Measurements from ENCODE around the gene CARMIL1. TPM values are rescaled to one million over a fixed set of nuclear protein-coding genes. Genes with fewer than 3 reads are reported as not detected.

CARMIL1 gene
- total RNA-seq, 1 donor from 2014 or later, result 86.3 TPM

DNA sequence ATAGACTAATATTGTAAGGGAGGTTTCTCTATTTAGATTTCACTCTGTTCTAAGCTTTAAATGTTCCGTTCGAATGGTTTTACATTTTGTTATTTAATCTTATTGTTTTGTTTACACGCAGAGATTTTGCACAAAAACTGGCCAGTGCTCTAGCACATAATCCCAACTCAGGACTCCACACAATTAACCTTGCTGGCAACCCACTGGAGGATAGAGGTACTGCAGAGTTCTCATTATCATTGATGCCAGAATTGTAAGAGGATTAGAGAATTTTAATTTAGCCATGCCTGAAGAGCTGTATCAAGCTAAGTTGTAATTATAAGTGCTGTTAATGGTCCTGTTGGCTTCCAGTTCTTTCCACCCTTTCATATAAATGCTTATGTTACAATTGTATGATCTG is 193.1 kb downstream of the CARMIL1 start:
- Mint-ChIP-seq H3K9me3 (ENCODE audit: low read depth) (no peaks in the 10 kb centered on the region), H3K27me3 (no peaks in the 10 kb centered on the region), H3K27ac (no peak overlapping the region), H3K4me3 (ENCODE audit: low read depth) (no peak overlapping the region), H3K36me3 (ENCODE audit: insufficient read depth) (peaks cover 34% of the 10 kb centered on the region), H3K4me1 (ENCODE audit: low read depth) (peaks cover 8% of the 10 kb centered on the region)
- TF ChIP-seq, protein P1, sequence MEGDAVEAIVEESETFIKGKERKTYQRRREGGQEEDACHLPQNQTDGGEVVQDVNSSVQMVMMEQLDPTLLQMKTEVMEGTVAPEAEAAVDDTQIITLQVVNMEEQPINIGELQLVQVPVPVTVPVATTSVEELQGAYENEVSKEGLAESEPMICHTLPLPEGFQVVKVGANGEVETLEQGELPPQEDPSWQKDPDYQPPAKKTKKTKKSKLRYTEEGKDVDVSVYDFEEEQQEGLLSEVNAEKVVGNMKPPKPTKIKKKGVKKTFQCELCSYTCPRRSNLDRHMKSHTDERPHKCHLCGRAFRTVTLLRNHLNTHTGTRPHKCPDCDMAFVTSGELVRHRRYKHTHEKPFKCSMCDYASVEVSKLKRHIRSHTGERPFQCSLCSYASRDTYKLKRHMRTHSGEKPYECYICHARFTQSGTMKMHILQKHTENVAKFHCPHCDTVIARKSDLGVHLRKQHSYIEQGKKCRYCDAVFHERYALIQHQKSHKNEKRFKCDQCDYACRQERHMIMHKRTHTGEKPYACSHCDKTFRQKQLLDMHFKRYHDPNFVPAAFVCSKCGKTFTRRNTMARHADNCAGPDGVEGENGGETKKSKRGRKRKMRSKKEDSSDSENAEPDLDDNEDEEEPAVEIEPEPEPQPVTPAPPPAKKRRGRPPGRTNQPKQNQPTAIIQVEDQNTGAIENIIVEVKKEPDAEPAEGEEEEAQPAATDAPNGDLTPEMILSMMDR (IDR thresholded peaks at IDR 0.05; ENCODE audit: unreplicated experiment), result peak; percentile 37
- no peak for DNase-seq (ENCODE audit: low spot score, unreplicated experiment)

DNA sequence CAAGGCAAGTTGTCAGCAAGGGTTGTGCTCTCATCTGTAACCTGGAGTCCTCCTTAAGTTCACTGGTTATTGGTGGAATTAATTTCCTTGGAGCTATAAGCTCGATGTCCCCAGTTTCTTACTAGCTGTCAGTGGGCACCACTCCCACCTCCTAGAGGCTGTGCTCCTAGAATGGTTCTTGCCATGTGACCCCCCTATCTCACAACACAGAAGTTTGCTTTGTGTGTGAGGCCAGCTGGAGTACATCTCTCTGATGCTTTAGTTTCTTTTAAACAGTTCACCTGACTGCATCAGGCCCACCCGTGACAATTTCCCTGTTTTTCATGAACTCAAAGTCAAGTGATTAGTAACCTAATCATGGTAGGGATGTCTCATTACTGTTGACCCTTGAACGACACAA is 193.7 kb downstream of the CARMIL1 start:
- Mint-ChIP-seq H3K27me3 (no peaks in the 10 kb centered on the region), H3K9me3 (ENCODE audit: low read depth) (no peaks in the 10 kb centered on the region), H3K36me3 (ENCODE audit: insufficient read depth) (peaks cover 34% of the 10 kb centered on the region), H3K4me3 (ENCODE audit: low read depth) (no peak overlapping the region), H3K4me1 (ENCODE audit: low read depth) (peaks cover 8% of the 10 kb centered on the region), H3K27ac (no peak overlapping the region)
- DNase-seq (ENCODE audit: low spot score, unreplicated experiment), result no peak
- TF ChIP-seq, protein P1 (IDR thresholded peaks at IDR 0.05; ENCODE audit: unreplicated experiment), result no peak

DNA sequence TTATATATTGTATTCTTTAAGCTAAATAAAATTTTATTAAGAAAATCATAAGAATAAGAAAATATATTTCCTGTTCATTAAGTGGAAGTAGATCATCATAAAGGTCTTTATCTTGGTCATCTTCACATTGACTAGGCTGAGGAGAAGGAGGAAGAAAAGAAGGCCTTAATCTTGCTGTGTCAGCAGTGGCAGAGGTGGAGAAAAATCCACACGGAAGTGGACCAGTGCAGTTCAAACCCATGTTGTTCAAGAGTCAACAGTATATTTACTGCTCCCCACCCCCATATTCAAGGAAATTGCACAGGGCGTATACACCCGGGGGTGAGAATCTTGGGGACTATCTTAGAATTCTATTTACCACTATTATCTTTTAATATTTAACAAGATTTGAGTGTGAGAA is 194.3 kb downstream of the CARMIL1 start:
- H3K27me3 Mint-ChIP-seq, result no peaks in the 10 kb centered on the region
- peaks cover 37% of the 10 kb centered on the region for H3K36me3 Mint-ChIP-seq (ENCODE audit: insufficient read depth)
- TF ChIP-seq, protein P1 (IDR thresholded peaks at IDR 0.05; ENCODE audit: unreplicated experiment), result no peak
- no peaks in the 10 kb centered on the region for H3K9me3 Mint-ChIP-seq (ENCODE audit: low read depth)
- H3K27ac Mint-ChIP-seq, result no peak overlapping the region
- no peak overlapping the region for H3K4me3 Mint-ChIP-seq (ENCODE audit: low read depth)
- DNase-seq (ENCODE audit: low spot score, unreplicated experiment), result no peak
- peaks cover 8% of the 10 kb centered on the region for H3K4me1 Mint-ChIP-seq (ENCODE audit: low read depth)

DNA sequence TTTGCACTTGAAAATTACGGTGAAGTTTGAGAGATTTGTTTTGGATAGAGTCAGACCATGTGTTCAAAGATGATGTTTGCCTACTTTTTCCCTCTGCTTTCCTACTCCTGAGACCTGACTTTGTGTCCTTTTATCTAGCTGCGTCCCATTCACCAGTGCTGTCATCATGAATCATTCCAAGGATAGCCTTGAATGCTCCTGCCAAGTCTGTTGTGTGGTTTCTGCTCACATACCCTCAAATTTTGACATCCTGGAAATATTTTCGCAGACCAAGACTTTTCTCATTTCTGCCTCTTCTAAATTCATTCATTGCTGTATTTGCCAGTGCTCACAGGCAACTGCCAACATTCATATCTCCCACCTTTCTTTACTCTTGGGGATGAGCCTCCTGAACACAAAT is 197.0 kb downstream of the CARMIL1 start:
- Mint-ChIP-seq H3K4me3 (ENCODE audit: low read depth) (no peak overlapping the region), H3K9me3 (ENCODE audit: low read depth) (no peaks in the 10 kb centered on the region), H3K27ac (no peak overlapping the region), H3K36me3 (ENCODE audit: insufficient read depth) (peaks cover 43% of the 10 kb centered on the region), H3K27me3 (no peaks in the 10 kb centered on the region), H3K4me1 (ENCODE audit: low read depth) (peaks cover 10% of the 10 kb centered on the region)
- TF ChIP-seq, protein P1 (IDR thresholded peaks at IDR 0.05; ENCODE audit: unreplicated experiment), result no peak
- no peak for DNase-seq (ENCODE audit: low spot score, unreplicated experiment)

DNA sequence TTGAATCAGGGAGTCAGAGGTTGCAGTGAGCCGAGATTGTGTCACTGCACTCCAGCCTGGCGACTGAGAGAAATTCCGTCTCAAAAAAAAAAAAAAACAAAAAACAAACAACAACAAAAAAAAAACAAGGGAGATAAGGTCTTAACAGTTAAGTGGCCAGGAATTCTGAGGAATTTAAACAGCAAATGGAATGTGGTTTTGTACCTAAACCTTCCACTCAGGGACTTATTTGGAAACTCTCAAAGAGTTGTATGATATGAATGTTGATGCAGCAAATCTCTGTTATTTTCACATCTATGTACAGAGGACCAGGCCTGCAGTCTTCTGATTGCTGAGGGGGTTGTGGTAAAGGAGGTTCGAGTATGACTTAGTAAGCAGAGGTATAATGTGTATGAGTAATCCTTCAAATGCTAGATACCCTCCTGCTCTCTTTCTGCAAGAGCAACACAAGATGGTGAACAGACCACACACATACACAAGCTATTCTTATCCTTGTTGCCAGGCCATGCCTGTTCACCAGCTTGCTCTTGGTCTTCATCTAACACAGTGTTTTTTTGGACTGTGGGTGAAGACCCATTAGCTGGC is 197.9 kb downstream of the CARMIL1 start:
- Mint-ChIP-seq H3K27me3 (no peaks in the 10 kb centered on the region), H3K9me3 (ENCODE audit: low read depth) (no peaks in the 10 kb centered on the region), H3K36me3 (ENCODE audit: insufficient read depth) (peaks cover 47% of the 10 kb centered on the region), H3K4me3 (ENCODE audit: low read depth) (no peak overlapping the region), H3K27ac (peak overlapping the region; percentile 54), H3K4me1 (ENCODE audit: low read depth) (peaks cover 10% of the 10 kb centered on the region)
- TF ChIP-seq, protein P1 (IDR thresholded peaks at IDR 0.05; ENCODE audit: unreplicated experiment), result no peak
- no peak for DNase-seq (ENCODE audit: low spot score, unreplicated experiment)

Measured in progenitor cell of endocrine pancreas (in vitro differentiated cells).